ENCODE measurements around the gene GLIS1. TPM values are rescaled to one million over a fixed set of nuclear protein-coding genes. Genes with fewer than 3 reads are reported as not detected.

GLIS1 gene
- total RNA-seq, 1 experiment from 2014 or later: 0.28 TPM

DNA sequence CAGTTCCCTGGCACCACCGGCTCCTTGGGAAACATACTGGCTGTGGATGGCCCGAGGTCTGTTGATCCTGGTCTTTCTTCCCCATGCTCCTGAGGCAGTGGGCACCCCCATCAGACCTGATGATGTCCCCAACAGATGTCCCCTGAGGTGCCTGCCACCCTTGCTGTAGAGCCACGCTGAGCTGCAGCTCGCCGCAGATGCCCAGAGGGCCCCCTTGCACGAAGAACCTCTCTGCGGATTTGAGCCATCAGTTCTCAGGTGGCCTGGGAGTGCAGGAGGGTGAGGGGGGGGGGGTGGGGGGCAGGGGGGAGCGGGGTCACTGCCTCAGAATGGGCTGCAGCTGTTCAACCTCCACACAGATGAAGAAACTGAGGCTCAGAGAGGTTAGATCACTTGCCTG is 60.9 kb downstream of the GLIS1 start:
- no CpG with 5 or more reads among the region's 8 CpGs for WGBS (ENCODE audit: extremely low coverage, insufficient read length, low lambda C conversion rate)
- Histone ChIP-seq H4K5ac (ENCODE audit: insufficient read length, low read depth, low read length) (no peak overlapping the region), H3K9me3 (ENCODE audit: control insufficient read depth, low read depth, low read length) (no peaks in the 10 kb centered on the region), H2AK5ac (ENCODE audit: insufficient read length, low read length) (no peak overlapping the region), H2BK5ac (ENCODE audit: insufficient read length, low read length) (no peak overlapping the region), H3K79me1 (ENCODE audit: insufficient read depth, low read depth, low read length, poor library complexity, severe bottlenecking) (no peaks in the 10 kb centered on the region), H2AFZ (ENCODE audit: low read length) (no peak overlapping the region), H2BK12ac (ENCODE audit: insufficient read length, low read depth, low read length) (no peak overlapping the region), H3K27me3 (ENCODE audit: insufficient read depth, low read length) (no peaks in the 10 kb centered on the region; the same call in 1 of the 2 replicates), H3K23ac (ENCODE audit: insufficient read length, low read depth, low read length) (no peak overlapping the region), H4K20me1 (ENCODE audit: control insufficient read depth, insufficient read depth, insufficient read length) (no peaks in the 10 kb centered on the region), H3K4me1 (ENCODE audit: insufficient read depth, low read length) (no peaks in the 10 kb centered on the region), H2BK15ac (ENCODE audit: low read depth, low read length) (no peak overlapping the region), H3K27ac (ENCODE audit: insufficient read length, low read depth, low read length) (no peak overlapping the region), H3K18ac (ENCODE audit: insufficient read length, low read depth, low read length) (no peak overlapping the region), H3T11ph (ENCODE audit: low read length) (no peak overlapping the region), H3K14ac (ENCODE audit: insufficient read depth, low read length) (no peak overlapping the region; the same call in 1 of the 2 replicates), H3K56ac (ENCODE audit: insufficient read length, low read depth, low read length) (no peak overlapping the region), H2BK120ac (ENCODE audit: low read depth, low read length, poor library complexity, severe bottlenecking) (no peak overlapping the region), H4K91ac (ENCODE audit: insufficient read length, low read depth, low read length) (no peak overlapping the region), H4K8ac (replicated peaks; ENCODE audit: insufficient read length, low read depth, low read length) (no peak overlapping the region), H3K4me2 (ENCODE audit: insufficient read depth, insufficient read length, low read length) (no peak overlapping the region), H3K23me2 (ENCODE audit: insufficient read length, low read depth, low read length, poor library complexity, severe bottlenecking) (no peaks in the 10 kb centered on the region), H3K79me2 (ENCODE audit: insufficient read depth, low read length) (no peaks in the 10 kb centered on the region), H3K9ac (ENCODE audit: extremely low read depth, insufficient read length, low read length) (no peak overlapping the region), H2BK20ac (ENCODE audit: low read depth, low read length, poor library complexity, severe bottlenecking) (no peak overlapping the region), H3K4ac (ENCODE audit: low read depth, low read length) (no peak overlapping the region)
- DNase-seq: no peak
- TF ChIP-seq, protein P1, sequence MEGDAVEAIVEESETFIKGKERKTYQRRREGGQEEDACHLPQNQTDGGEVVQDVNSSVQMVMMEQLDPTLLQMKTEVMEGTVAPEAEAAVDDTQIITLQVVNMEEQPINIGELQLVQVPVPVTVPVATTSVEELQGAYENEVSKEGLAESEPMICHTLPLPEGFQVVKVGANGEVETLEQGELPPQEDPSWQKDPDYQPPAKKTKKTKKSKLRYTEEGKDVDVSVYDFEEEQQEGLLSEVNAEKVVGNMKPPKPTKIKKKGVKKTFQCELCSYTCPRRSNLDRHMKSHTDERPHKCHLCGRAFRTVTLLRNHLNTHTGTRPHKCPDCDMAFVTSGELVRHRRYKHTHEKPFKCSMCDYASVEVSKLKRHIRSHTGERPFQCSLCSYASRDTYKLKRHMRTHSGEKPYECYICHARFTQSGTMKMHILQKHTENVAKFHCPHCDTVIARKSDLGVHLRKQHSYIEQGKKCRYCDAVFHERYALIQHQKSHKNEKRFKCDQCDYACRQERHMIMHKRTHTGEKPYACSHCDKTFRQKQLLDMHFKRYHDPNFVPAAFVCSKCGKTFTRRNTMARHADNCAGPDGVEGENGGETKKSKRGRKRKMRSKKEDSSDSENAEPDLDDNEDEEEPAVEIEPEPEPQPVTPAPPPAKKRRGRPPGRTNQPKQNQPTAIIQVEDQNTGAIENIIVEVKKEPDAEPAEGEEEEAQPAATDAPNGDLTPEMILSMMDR (conservative IDR thresholded peaks at IDR 0.05): no peak
- peaks cover 23 to 25% of the 10 kb centered on the region in 2 experiments for H3K4me1 Mint-ChIP-seq
- H3K4me3 Mint-ChIP-seq: no peak overlapping the region
- H3K27me3 Mint-ChIP-seq (ENCODE audit: low read depth): peaks cover 30% of the 10 kb centered on the region
- no peak overlapping the region; a peak in 1 of 7 replicates for H3K27ac Mint-ChIP-seq
- H3K9me3 Mint-ChIP-seq: no peaks in the 10 kb centered on the region
- no peaks in the 10 kb centered on the region for H3K36me3 Mint-ChIP-seq (ENCODE audit: insufficient read depth in 1 of 3, low read depth in 3 of 3)
